Chondrocyte (in vitro differentiated cells): ENCODE measurements around the gene MBOAT2. TPM values are rescaled to one million over a fixed set of nuclear protein-coding genes. Genes with fewer than 3 reads are reported as not detected.

ENCODE experiments used
- DNase-seq: peaks from one replicate; pipeline ENCODE4 v3.0.0; 2021; ENCODE audit warnings: mixed read lengths, low spot score
- H3K27ac Mint-ChIP-seq: one replicate; pipeline ENCODE4 v1.8.0; 2021; ENCODE audit warnings: mild to moderate bottlenecking, moderate library complexity, mixed read lengths; ENCODE audit not compliant: unreplicated experiment
- H3K27me3 Mint-ChIP-seq: 2 replicates; pipeline ENCODE4 v1.8.0; 2021; ENCODE audit warnings: low read depth, mixed read lengths
- H3K36me3 Mint-ChIP-seq: 2 replicates; pipeline ENCODE4 v1.8.0; 2021; ENCODE audit warnings: low read depth, mixed read lengths
- H3K4me1 Mint-ChIP-seq: 2 replicates; pipeline ENCODE4 v1.8.0; 2021; ENCODE audit warnings: low read depth, mild to moderate bottlenecking, mixed read lengths
- H3K4me3 Mint-ChIP-seq: one replicate; pipeline ENCODE4 v1.8.0; 2021; ENCODE audit warnings: mild to moderate bottlenecking, moderate library complexity, mixed read lengths; ENCODE audit not compliant: unreplicated experiment
- H3K9me3 Mint-ChIP-seq: 2 replicates; pipeline ENCODE4 v1.8.0; 2021; ENCODE audit warnings: low read depth, mixed read lengths
- CTCF ChIP-seq: fragments of 200-600 bp; sonication (generic); IDR thresholded peaks from 2 replicates; pipeline ENCODE4 v1.5.0; 2021; ENCODE audit warnings: antibody characterized with exemption, mild to moderate bottlenecking, moderate library complexity
- total RNA-seq: library from RNA; stranded (reverse); gene quantifications from 3 replicates; pipeline ENCODE4 v1.2.1, GENCODE V29; 2021

MBOAT2 gene
- total RNA-seq, 1 donor from 2014 or later = 40.2 TPM

- peaks cover 38% of the 10 kb centered on the region for H3K4me1 Mint-ChIP-seq
Observed at GRCh38 chr2:8835279-8835678, 168.2 kb downstream of the MBOAT2 start.

GRCh38 chr2:8833853-8834252 lies 169.6 kb downstream of the MBOAT2 start:
- DNase-seq = no peak
- Mint-ChIP-seq H3K27ac (no peak overlapping the region), H3K27me3 (no peaks in the 10 kb centered on the region), H3K4me1 (peaks cover 45% of the 10 kb centered on the region), H3K36me3 (no peaks in the 10 kb centered on the region), H3K9me3 (no peaks in the 10 kb centered on the region), H3K4me3 (no peak overlapping the region)
- TF ChIP-seq CTCF = no peak

More at GRCh38 chr2:8835279-8835678, 168.2 kb downstream of the MBOAT2 start:
- Mint-ChIP-seq H3K4me3 (peak overlapping the region; percentile 100), H3K27ac (no peak overlapping the region), H3K9me3 (no peaks in the 10 kb centered on the region), H3K27me3 (no peaks in the 10 kb centered on the region), H3K36me3 (no peaks in the 10 kb centered on the region)
- TF ChIP-seq CTCF = no peak
- DNase-seq = no peak

GRCh38 chr2:8831516-8831915 lies 172.0 kb downstream of the MBOAT2 start:
- H3K27me3 Mint-ChIP-seq = no peaks in the 10 kb centered on the region
- no peaks in the 10 kb centered on the region for H3K36me3 Mint-ChIP-seq
- H3K9me3 Mint-ChIP-seq = no peaks in the 10 kb centered on the region
- no peak overlapping the region for H3K4me3 Mint-ChIP-seq
- H3K4me1 Mint-ChIP-seq = peaks cover 40% of the 10 kb centered on the region
- H3K27ac Mint-ChIP-seq = no peak overlapping the region
- TF ChIP-seq CTCF = no peak
- no peak for DNase-seq

GRCh38 chr2:8827729-8828128 lies 175.8 kb downstream of the MBOAT2 start:
- no peaks in the 10 kb centered on the region for H3K9me3 Mint-ChIP-seq
- TF ChIP-seq CTCF = no peak
- no peak overlapping the region for H3K4me3 Mint-ChIP-seq
- peaks cover 5% of the 10 kb centered on the region for H3K36me3 Mint-ChIP-seq
- H3K4me1 Mint-ChIP-seq = peaks cover 13% of the 10 kb centered on the region
- no peak for DNase-seq
- H3K27ac Mint-ChIP-seq = no peak overlapping the region
- H3K27me3 Mint-ChIP-seq = no peaks in the 10 kb centered on the region

- TF ChIP-seq CTCF = no peak
- Mint-ChIP-seq H3K27ac (no peak overlapping the region), H3K9me3 (no peaks in the 10 kb centered on the region), H3K4me1 (peaks cover 6% of the 10 kb centered on the region), H3K27me3 (no peaks in the 10 kb centered on the region), H3K4me3 (no peak overlapping the region), H3K36me3 (peaks cover 10% of the 10 kb centered on the region)
- no peak for DNase-seq
Observed at GRCh38 chr2:8822218-8822617, 181.3 kb downstream of the MBOAT2 start.
